Smooth muscle cell (in vitro differentiated cells): ENCODE data around the gene ECHS1. TPM values are rescaled to one million over a fixed set of nuclear protein-coding genes. Genes with fewer than 3 reads are reported as not detected.

Experiments used
- DNase-seq: peaks from one replicate; lab custom pipeline; 2025; ENCODE audit not compliant: unreplicated experiment; lab: John Stamatoyannopoulos, UW
- H2AFZ ChIP-seq: fragments of 200-600 bp; sonication (generic); 2 replicates; pipeline ENCODE4 v1.6.0; 2016; ENCODE audit warnings: antibody characterized with exemption, low read depth, mild to moderate bottlenecking
- H3F3A ChIP-seq: fragments of 200-600 bp; sonication (generic); 2 replicates; pipeline ENCODE4 v1.6.0; 2017; ENCODE audit warnings: antibody characterized with exemption, low read depth
- H3K27ac ChIP-seq: fragments of 200-600 bp; sonication (generic); 2 replicates; pipeline ENCODE4 v1.5.1; 2016; ENCODE audit warnings: low read depth, mild to moderate bottlenecking
- H3K27me3 ChIP-seq: fragments of 200-600 bp; sonication (generic); 2 replicates; pipeline ENCODE4 v1.6.1; 2016; ENCODE audit warnings: low read depth, mild to moderate bottlenecking
- H3K36me3 ChIP-seq: fragments of 200-600 bp; sonication (generic); 2 replicates; pipeline ENCODE4 v1.5.1; 2016; ENCODE audit warnings: low read depth
- H3K4me1 ChIP-seq: fragments of 200-600 bp; sonication (generic); 2 replicates; pipeline ENCODE4 v1.5.1; 2016; ENCODE audit warnings: low read depth
- H3K4me2 ChIP-seq: fragments of 200-600 bp; sonication (generic); 2 replicates; pipeline ENCODE4 v1.6.0; 2016; ENCODE audit warnings: mild to moderate bottlenecking
- H3K4me3 ChIP-seq: fragments of 200-600 bp; sonication (generic); 2 replicates; pipeline ENCODE4 v1.5.1; 2016; ENCODE audit warnings: mild to moderate bottlenecking
- H3K79me2 ChIP-seq: fragments of 200-600 bp; sonication (generic); 2 replicates; pipeline ENCODE4 v1.6.0; 2016; ENCODE audit warnings: low read depth, mild to moderate bottlenecking
- H3K9ac ChIP-seq: fragments of 200-600 bp; sonication (generic); 2 replicates; pipeline ENCODE4 v1.6.0; 2016; ENCODE audit warnings: low read depth
- H3K9me3 ChIP-seq: fragments of 200-600 bp; sonication (generic); replicated peaks from 2 replicates; pipeline ENCODE4 v1.5.1; 2016; ENCODE audit warnings: low read depth
- H4K20me1 ChIP-seq: fragments of 200-600 bp; sonication (generic); 2 replicates; pipeline ENCODE4 v1.6.0; 2016; ENCODE audit warnings: low read depth
- WGBS: methylation state at CpG from one replicate; pipeline ENCODE4 v1.1.7; 2016; ENCODE audit warnings: low lambda C conversion rate; 5-methylcytosine and 5-hydroxymethylcytosine counted together
- polyA plus RNA-seq: library from polyadenylated mRNA; unstranded; fragments of >200 nt; fragmentation: Nextera tagmentation; extraction: Ambion mirVana; gene quantifications from 2 replicates; pipeline ENCODE4 v1.2.1, GENCODE V29; 2016
- total RNA-seq: library from RNA; depleted of rRNA; stranded (reverse); fragments of >200 nt; gene quantifications from 2 replicates; pipeline ENCODE4 v1.2.3, GENCODE V29; 2014
- TF ChIP-seq, protein P1 (sequence below): fragments of 200-600 bp; sonication (generic); IDR thresholded peaks from 2 replicates; pipeline ENCODE4 v1.5.1; 2017; ENCODE audit warnings: borderline replicate concordance, mild to moderate bottlenecking, antibody characterized with exemption; ENCODE audit not compliant: insufficient read depth, poor library complexity, severe bottlenecking

The ECHS1 gene
- total and polyA plus RNA-seq, 2 experiments from 2014 or later: 63.8 to 112 TPM

DNA sequence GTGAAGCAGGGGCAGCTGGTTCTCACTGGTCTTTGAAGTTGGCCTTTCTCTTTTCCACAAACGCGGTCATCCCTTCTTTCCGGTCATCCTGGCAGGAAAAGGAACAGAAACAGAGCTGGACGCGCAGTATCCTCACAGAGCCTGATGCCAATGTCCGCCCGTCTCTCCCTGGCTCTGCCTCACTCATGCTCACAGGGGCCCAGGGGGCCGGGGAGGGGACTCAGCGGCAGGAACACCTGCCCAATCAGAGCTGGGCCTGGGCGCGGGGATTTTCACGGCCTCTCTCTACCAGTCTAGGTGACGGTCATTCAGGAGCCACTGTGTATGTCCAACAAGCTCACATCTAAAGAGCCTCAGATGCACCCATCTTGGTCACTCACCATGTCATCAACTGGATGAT is 10.3 kb downstream of the ECHS1 start:
- Histone ChIP-seq H3F3A (no peaks in the 10 kb centered on the region), H3K4me1 (no peaks in the 10 kb centered on the region), H3K4me3 (no peak overlapping the region), H3K9ac (no peak overlapping the region), H3K4me2 (no peak overlapping the region), H2AFZ (no peak overlapping the region), H3K9me3 (no peaks in the 10 kb centered on the region), H4K20me1 (no peaks in the 10 kb centered on the region), H3K27ac (no peak overlapping the region), H3K36me3 (peaks cover 6% of the 10 kb centered on the region), H3K27me3 (no peaks in the 10 kb centered on the region), H3K79me2 (no peaks in the 10 kb centered on the region)
- no peak for DNase-seq
- TF ChIP-seq, protein P1, sequence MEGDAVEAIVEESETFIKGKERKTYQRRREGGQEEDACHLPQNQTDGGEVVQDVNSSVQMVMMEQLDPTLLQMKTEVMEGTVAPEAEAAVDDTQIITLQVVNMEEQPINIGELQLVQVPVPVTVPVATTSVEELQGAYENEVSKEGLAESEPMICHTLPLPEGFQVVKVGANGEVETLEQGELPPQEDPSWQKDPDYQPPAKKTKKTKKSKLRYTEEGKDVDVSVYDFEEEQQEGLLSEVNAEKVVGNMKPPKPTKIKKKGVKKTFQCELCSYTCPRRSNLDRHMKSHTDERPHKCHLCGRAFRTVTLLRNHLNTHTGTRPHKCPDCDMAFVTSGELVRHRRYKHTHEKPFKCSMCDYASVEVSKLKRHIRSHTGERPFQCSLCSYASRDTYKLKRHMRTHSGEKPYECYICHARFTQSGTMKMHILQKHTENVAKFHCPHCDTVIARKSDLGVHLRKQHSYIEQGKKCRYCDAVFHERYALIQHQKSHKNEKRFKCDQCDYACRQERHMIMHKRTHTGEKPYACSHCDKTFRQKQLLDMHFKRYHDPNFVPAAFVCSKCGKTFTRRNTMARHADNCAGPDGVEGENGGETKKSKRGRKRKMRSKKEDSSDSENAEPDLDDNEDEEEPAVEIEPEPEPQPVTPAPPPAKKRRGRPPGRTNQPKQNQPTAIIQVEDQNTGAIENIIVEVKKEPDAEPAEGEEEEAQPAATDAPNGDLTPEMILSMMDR: no peak
- WGBS: 97% methylated on average over 13 of the region's 13 CpGs

DNA sequence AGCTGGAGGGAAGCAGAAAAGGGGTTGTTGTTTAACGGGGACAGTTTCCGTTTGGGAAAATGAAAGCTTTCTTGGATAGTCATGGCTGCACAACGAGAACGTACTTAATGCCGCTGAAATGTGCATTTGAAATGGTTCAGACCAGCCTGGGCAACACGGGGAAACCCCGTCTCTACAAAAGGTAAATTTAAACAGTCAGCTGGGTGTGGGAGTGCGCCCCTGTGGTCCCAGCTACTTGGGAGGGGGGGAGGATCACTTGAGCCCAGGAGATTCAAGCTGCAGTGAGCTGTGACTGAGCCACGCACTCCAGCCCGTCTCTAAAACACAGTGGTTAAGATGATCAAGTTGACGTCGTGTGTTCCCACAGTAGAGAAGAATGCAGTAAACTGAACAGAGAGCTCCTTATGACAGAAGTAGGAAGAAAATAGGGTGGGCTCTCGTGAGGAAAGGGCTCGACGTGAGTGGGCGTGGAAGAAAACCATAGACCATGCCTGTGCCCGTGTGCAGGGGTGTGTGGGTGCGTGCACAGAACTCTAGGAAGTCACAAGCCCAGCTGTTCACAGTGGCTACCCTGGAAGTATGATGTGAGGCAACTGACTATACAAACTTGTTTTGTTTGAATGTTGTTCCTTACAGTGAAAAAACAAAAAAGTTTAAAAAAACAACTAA is 11.2 kb downstream of the ECHS1 start:
- no peaks in the 10 kb centered on the region for H3F3A ChIP-seq
- H3K4me2 ChIP-seq: no peak overlapping the region
- DNase-seq: no peak
- no peaks in the 10 kb centered on the region for H3K9me3 ChIP-seq
- no peak overlapping the region for H3K27ac ChIP-seq
- no peaks in the 10 kb centered on the region for H3K79me2 ChIP-seq
- TF ChIP-seq, protein P1: no peak
- peaks cover 6% of the 10 kb centered on the region for H3K36me3 ChIP-seq
- no peak overlapping the region for H2AFZ ChIP-seq
- H4K20me1 ChIP-seq: no peaks in the 10 kb centered on the region
- no peaks in the 10 kb centered on the region for H3K4me1 ChIP-seq
- 84% methylated on average over 18 of the region's 18 CpGs for WGBS
- H3K27me3 ChIP-seq: no peaks in the 10 kb centered on the region
- H3K9ac ChIP-seq: no peak overlapping the region
- H3K4me3 ChIP-seq: no peak overlapping the region

DNA sequence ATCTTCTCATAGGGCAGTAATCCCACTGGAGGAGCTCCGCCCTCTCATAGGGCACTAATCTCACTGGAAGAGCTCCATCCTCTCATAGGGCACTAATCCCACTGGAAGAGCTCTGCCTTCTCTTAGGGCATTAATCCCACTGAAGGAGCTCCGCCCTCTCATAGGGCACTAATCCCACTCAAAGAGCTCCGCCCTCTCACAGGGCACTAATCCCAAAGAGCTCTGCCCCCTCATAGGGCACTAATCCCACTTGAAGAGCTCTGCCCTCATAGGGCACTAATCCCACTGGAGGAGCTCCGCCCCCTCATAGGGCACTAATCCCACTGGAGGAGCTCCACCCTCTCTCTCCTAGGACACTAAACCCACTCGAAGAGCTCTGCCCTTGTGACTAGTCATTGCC is 11.9 kb downstream of the ECHS1 start:
- 95% methylated on average over 5 of the region's 5 CpGs for WGBS
- H3K4me2 ChIP-seq: no peak overlapping the region
- H3F3A ChIP-seq: no peaks in the 10 kb centered on the region
- H3K27me3 ChIP-seq: no peaks in the 10 kb centered on the region
- TF ChIP-seq, protein P1: no peak
- H3K4me3 ChIP-seq: no peak overlapping the region
- H2AFZ ChIP-seq: no peak overlapping the region
- no peak overlapping the region for H3K27ac ChIP-seq
- H3K36me3 ChIP-seq: peaks cover 6% of the 10 kb centered on the region
- H3K9ac ChIP-seq: no peak overlapping the region
- peaks cover 5% of the 10 kb centered on the region for H4K20me1 ChIP-seq
- no peaks in the 10 kb centered on the region for H3K4me1 ChIP-seq
- no peaks in the 10 kb centered on the region for H3K9me3 ChIP-seq
- DNase-seq: no peak
- H3K79me2 ChIP-seq: no peaks in the 10 kb centered on the region
